Measurements from ENCODE around the gene SRCIN1. TPM values are rescaled to one million over a fixed set of nuclear protein-coding genes. Genes with fewer than 3 reads are reported as not detected.

Gene SRCIN1
- polyA plus RNA-seq, 1 experiment, result not detected

GRCh38 chr17:38544839-38545209, 60.9 kb downstream of the SRCIN1 start:
- DNase-seq (ENCODE audit: low read depth, low spot score), result no peak
- H3K27me3 ChIP-seq (ENCODE audit: control insufficient read depth, insufficient read depth, low read length), result peaks cover 32% of the 10 kb centered on the region
- no peak overlapping the region for H3K4me3 ChIP-seq (ENCODE audit: low read depth, low read length)
- ChIA-PET CTCF (interaction anchor here (1.5 kb wide), 1 partner anchor 13 kb away, joined by 11 read pairs; no protein-coding TSS in a partner anchor), POLR2A (no interaction called here)
- no peak for TF ChIP-seq CTCF (IDR thresholded peaks at IDR 0.05; ENCODE audit: low read depth, low read length)
- H3K27ac ChIP-seq (ENCODE audit: low read depth, low read length), result no peak overlapping the region
- no peaks in the 10 kb centered on the region; the same call in 1 of the 2 replicates for H3K9me3 ChIP-seq (ENCODE audit: control insufficient read depth, insufficient read depth, low read length)

- ChIA-PET POLR2A (no interaction called here), CTCF (interaction anchor here (1.5 kb wide), 1 partner anchor 14 kb away, joined by 11 read pairs; no protein-coding TSS in a partner anchor)
- no peak for DNase-seq (ENCODE audit: low read depth, low spot score)
- Histone ChIP-seq H3K9me3 (ENCODE audit: control insufficient read depth, insufficient read depth, low read length) (no peaks in the 10 kb centered on the region; the same call in 1 of the 2 replicates), H3K27ac (ENCODE audit: low read depth, low read length) (no peak overlapping the region), H3K27me3 (ENCODE audit: control insufficient read depth, insufficient read depth, low read length) (peaks cover 31% of the 10 kb centered on the region), H3K4me3 (ENCODE audit: low read depth, low read length) (no peak overlapping the region)
- TF ChIP-seq CTCF (IDR thresholded peaks at IDR 0.05; ENCODE audit: low read depth, low read length), result no peak
These were observed 61.4 kb downstream of the SRCIN1 start for GRCh38 chr17:38544175-38544838.

- Histone ChIP-seq H3K9me3 (ENCODE audit: control insufficient read depth, insufficient read depth, low read length) (no peaks in the 10 kb centered on the region; the same call in 1 of the 2 replicates), H3K4me3 (ENCODE audit: low read depth, low read length) (no peak overlapping the region), H3K27me3 (ENCODE audit: control insufficient read depth, insufficient read depth, low read length) (peaks cover 27% of the 10 kb centered on the region), H3K27ac (ENCODE audit: low read depth, low read length) (no peak overlapping the region)
- no peak for DNase-seq (ENCODE audit: low read depth, low spot score)
- TF ChIP-seq CTCF (IDR thresholded peaks at IDR 0.05; ENCODE audit: low read depth, low read length), result no peak
- POLR2A ChIA-PET, result interaction anchor here (0.6 kb wide), 1 partner anchor 104 kb away, joined by 5 read pairs; no protein-coding TSS in a partner anchor
- CTCF ChIA-PET, result no interaction called here
These were observed 62.2 kb downstream of the SRCIN1 start for GRCh38 chr17:38543403-38544174.

GRCh38 chr17:38542286-38542685, 63.5 kb downstream of the SRCIN1 start:
- CTCF ChIA-PET, result interaction anchor here (0.7 kb wide), 1 partner anchor 121 kb away, joined by 4 read pairs; no protein-coding TSS in a partner anchor

More at GRCh38 chr17:38542286-38542685, 63.5 kb downstream of the SRCIN1 start:
- no peak for TF ChIP-seq CTCF (IDR thresholded peaks at IDR 0.05; ENCODE audit: low read depth, low read length)
- Histone ChIP-seq H3K27me3 (ENCODE audit: control insufficient read depth, insufficient read depth, low read length) (peaks cover 27% of the 10 kb centered on the region), H3K4me3 (ENCODE audit: low read depth, low read length) (no peak overlapping the region), H3K9me3 (ENCODE audit: control insufficient read depth, insufficient read depth, low read length) (no peaks in the 10 kb centered on the region; the same call in 1 of the 2 replicates), H3K27ac (ENCODE audit: low read depth, low read length) (no peak overlapping the region)
- no peak for DNase-seq (ENCODE audit: low read depth, low spot score)
- POLR2A ChIA-PET, result interaction anchor here (0.6 kb wide), 1 partner anchor 9 kb away, joined by 9 read pairs; no protein-coding TSS in a partner anchor

All from AG04450 (cell line).